Pons (tissue), 1 donor: ENCODE measurements around the gene RNF227.

ENCODE experiments used
- DNase-seq: peaks from one replicate; pipeline ENCODE4 v3.0.0-alpha.2; 2016; ENCODE audit warnings: low spot score

RNF227 gene

GRCh38 chr17:7889166-7889955 is 26.7 kb downstream of the RNF227 start:
- peak; percentile 99 for DNase-seq

GRCh38 chr17:7888184-7888920 is 27.7 kb downstream of the RNF227 start, which contains the start of gene CHD3:
Gene CHD3, plus strand, starts transcription at chr17:7888789. Its CDS starts 212 bp downstream, at chr17:7889001.
- DNase-seq, result no peak

GRCh38 chr17:7887482-7888183 is 28.5 kb downstream of the RNF227 start:
- DNase-seq, result peak; percentile 94

DNA sequence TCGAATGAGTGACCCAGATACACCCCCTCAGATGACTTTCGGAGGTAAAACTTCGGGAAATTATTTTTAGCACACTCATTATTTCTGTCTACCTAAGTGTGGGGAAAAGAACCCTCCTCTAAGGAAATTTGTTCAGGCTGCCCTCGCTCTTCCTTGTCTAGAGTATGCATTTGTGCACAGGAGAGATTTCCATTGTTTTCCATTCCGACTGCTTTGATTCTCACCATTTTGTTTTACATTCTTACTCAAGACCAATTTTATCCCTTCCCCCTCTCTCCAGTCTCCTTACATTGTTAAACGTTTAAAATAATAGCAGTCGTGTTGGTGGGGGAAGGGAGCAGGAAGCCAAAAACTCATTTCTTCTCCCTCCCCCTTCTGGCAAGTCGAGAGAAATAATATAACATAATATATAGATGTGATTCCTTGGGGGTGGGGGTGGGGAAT is 29.0 kb downstream of the RNF227 start:
- peak; percentile 24 for DNase-seq

- DNase-seq, result no peak
Measured at GRCh38 chr17:7886227-7887037, 29.7 kb downstream of the RNF227 start.

GRCh38 chr17:7885367-7886226 is 30.5 kb downstream of the RNF227 start:
- peak; percentile 20 for DNase-seq

GRCh38 chr17:7884581-7885366 is 31.3 kb downstream of the RNF227 start:
- DNase-seq, result no peak

- no peak for DNase-seq
Measured at GRCh38 chr17:7883781-7884386, 32.2 kb downstream of the RNF227 start.

DNA sequence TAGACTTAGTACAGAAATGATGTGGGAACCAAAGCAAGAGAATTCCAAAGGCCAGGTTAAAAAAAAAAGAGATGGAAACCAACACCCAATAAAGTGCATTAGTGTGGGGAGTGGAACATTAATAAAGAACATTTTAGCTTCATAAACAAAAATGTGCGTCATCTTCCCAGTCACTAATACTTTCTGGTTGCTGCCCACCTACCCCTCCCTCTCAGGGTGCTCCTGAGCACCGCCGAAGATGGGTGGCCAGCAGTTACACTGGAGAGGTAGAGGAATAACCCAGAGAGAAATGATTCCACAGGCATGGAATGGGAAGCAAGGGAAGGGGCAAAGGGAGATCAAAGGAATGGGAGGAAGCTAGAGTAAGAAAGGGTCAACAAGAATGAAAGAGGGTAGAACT is 33.5 kb downstream of the RNF227 start:
- no peak for DNase-seq

GRCh38 chr17:7882068-7882467 is 34.0 kb downstream of the RNF227 start:
- DNase-seq, result no peak

GRCh38 chr17:7881276-7882054 is 34.6 kb downstream of the RNF227 start:
- peak; percentile 15 for DNase-seq

- no peak for DNase-seq
Measured at GRCh38 chr17:7880076-7880868, 35.8 kb downstream of the RNF227 start.

- no peak for DNase-seq
Measured at GRCh38 chr17:7878234-7878633, 37.9 kb downstream of the RNF227 start.

DNA sequence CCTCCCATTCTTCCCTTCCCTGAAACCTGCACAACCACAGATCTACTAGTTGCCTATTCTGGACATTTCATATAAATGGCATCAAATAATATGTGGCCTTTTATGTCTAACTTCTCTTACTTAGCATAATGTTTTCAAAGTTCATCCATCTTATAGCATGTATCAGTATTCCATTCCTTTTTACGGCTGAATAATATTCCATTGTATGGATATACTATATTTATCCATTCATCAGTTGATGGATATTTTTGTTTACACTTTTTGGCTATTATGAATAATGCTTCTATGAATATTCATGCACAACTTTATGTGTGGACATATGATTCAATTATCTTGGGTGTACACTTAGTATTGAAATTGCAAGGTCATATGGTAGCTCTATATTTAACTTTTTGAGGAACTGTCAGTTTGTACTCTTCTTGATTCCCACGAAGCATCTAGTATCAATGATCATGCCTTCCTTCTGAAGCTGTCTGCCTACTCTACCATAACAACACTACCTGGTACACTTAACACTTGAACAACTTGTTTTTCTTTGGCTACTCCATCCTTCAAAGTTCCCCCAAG is 40.2 kb downstream of the RNF227 start:
- DNase-seq, result no peak

- DNase-seq, result no peak
Measured at GRCh38 chr17:7873051-7873450, 43.0 kb downstream of the RNF227 start.

DNA sequence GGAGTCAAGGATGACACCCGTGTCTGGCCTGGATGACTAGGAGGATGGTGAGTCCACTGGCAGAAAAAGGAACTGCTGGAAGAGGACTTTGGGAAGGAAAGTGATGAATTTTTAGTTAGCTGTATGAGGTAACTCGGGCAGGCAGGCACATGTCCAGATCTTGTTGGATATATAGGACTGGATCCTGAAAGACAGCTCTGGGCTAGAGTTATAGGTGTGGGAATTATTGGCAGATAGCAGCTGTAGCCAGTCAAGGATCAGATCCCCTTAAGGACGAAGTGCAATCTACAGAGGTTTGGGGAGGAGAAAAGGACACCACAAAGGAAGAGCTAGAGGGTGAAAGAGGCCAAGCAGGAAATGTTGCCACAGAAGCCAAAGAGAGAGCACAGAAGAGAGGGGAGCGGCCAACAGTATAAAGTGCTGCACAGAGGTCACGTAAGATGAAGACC is 48.2 kb downstream of the RNF227 start:
- DNase-seq, result no peak

DNA sequence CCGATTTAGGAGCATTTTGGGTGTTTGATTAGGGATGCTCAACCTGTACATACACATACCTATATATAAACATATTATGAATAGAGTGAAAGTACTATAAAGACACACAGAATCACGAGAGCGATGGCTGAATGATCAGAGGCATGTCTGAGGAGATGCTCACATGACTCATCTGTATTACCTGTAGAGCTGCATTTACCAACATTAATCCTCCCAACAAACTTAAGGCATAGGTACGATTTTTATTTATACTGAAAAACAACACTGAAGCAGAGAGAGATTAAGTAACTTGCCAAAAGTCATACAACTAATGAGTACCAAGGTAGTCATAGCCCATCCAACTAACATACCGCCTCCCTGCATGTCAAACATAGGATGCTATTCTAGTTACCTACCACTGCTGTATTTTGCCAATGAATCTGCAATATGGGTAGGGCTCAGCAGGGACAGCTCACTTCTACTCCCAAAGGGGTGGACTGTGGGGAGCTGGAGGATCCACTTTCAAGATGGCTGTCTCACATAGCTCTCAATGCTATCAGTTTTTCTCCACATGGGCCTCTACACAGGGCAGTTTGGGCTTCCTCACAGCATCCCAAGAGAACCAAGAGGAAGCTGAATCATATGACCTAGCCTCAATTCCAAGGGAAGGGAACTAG is 51.0 kb downstream of the RNF227 start:
- no peak for DNase-seq
